C4-2B (cell line): ENCODE results near the gene GPR33.

Source experiments
- ZFX ChIP-seq: fragments of 450-650 bp; IDR thresholded peaks from 2 replicates; pipeline ENCODE4 v1.6.1; 2017
- TF ChIP-seq, protein P1 (sequence below): fragments of 450-650 bp; conservative IDR thresholded peaks from 2 replicates; pipeline ENCODE4 v1.5.1; 2017; ENCODE audit warnings: mild to moderate bottlenecking

DNA sequence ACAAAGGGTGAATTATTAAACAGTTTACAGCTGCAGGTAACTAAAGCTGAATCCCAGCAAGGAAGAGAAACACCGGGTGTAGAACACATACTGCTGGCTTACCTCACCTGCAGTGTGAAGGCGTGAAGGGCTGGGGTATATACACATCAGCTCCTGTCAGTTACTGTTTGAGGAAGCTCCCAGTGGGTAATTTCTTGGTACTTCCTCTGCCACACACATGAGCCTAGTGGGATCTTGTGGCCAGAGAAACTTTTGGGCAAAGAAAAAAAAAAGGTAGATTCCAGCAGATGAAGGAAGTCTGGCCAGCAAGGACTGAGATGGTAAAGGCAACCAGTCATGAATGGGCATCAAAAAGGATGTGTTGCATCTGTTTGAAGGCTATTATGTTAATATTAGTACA lies 14.0 kb upstream of the GPR33 start:
- TF ChIP-seq, protein P1, sequence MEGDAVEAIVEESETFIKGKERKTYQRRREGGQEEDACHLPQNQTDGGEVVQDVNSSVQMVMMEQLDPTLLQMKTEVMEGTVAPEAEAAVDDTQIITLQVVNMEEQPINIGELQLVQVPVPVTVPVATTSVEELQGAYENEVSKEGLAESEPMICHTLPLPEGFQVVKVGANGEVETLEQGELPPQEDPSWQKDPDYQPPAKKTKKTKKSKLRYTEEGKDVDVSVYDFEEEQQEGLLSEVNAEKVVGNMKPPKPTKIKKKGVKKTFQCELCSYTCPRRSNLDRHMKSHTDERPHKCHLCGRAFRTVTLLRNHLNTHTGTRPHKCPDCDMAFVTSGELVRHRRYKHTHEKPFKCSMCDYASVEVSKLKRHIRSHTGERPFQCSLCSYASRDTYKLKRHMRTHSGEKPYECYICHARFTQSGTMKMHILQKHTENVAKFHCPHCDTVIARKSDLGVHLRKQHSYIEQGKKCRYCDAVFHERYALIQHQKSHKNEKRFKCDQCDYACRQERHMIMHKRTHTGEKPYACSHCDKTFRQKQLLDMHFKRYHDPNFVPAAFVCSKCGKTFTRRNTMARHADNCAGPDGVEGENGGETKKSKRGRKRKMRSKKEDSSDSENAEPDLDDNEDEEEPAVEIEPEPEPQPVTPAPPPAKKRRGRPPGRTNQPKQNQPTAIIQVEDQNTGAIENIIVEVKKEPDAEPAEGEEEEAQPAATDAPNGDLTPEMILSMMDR: no peak
- TF ChIP-seq ZFX: no peak
